ENCODE measurements around the gene CACNG1.
"Not testable (repeated sequence)": the region's sequence is repeated elsewhere in the genome, so short reads cannot be mapped to it uniquely, and the experiment has no call there.

CACNG1 gene

DNA sequence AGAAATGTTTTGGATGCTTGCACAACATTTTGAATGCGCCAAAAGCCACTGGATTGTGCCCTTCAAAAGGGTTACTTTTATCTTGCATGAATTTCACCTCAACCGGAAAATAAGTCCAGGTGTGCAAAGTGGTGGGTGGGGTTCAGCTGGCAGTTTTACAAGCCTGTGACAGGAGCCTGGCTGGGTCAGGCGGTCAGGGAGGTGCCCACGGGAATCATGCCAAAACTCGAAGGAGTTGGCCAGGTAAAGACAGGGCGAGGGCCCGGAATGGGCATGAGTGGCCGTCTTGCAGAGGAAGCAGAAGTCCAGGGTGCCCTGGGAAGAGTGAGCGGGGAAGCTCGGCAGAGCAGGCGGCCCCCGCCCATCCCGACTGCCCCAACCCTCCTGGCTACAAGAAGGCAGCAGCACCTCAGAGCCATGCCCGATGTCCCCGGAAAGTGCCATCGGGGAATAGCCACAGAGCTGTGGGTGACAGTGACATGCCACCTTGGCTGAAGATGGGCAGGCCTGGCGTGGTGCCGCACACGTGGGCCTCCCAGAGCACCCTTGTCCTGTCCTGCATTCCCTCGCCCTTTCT, 19.1 kb upstream of the CACNG1 start:
- no peak for DNase-seq (ENCODE audit: low read depth in 2 of 2)

DNA sequence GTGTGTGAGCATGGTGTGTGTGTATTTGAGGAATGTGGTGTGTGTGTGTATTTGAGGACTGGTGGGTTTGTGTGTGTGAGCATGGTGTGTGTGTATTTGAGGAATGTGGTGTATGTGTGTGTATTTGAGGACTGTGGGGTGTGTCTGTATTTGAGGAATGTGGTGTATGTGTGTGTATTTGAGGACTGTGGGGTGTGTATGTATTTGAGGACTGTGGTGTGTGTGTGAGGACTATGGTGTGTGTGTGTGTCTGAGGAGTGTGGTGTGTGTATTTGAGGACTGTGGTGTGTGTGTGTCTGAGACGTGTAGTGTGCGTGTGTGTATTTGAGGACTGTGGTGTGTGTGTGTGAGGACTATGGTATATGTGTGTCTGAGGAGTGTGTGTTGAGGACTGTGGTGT, 18.0 kb upstream of the CACNG1 start:
- no peak for DNase-seq (ENCODE audit: low read depth in 2 of 2)

DNA sequence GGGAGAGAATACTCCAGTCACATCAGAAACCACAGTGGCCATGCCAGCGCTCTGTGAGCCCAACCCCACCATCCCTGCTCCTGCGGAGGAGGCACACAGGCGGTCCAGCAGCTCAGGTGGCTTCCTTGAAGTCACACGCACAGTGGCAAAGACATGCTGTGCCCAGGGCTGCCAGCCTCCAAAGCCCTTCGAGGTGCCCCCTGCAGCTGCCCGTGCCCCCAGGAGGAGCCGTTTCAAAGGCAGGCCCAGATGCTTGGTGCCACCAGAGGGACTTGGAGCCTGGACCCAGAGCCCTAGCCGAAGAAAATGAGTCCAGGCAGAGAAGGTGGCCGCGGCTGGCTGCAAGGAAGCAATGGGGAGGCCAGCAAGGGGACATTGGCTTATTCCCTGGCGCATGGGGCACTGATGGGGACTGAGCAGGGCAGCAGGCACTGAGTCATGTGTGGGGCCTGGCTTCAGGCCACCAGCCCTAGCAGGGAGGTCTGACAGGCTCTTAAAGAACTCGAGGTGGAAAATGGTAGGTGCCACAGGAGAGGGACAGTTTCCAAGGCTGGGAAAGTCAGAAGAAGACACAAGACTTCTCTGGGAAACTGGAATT, 17.2 kb upstream of the CACNG1 start:
- no peak for DNase-seq (ENCODE audit: low read depth in 2 of 2)

DNA sequence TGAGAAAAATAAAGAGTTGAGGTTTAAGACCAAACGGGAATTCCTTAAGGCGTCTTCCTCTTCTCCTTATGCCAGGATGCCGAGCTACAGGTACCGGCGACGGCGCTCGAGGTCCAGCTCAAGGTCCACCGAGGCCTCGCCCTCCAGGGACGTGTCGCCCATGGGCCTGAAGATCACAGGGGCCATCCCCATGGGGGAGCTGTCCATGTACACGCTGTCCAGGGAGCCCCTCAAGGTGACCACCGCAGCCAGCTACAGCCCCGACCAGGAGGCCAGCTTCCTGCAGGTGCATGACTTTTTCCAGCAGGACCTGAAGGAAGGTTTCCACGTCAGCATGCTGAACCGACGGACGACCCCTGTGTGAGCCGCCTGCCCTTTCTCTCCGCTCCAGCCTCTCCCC, 13.7 kb upstream of the CACNG1 start:
- DNase-seq (ENCODE audit: low read depth in 2 of 2): no peak

DNA sequence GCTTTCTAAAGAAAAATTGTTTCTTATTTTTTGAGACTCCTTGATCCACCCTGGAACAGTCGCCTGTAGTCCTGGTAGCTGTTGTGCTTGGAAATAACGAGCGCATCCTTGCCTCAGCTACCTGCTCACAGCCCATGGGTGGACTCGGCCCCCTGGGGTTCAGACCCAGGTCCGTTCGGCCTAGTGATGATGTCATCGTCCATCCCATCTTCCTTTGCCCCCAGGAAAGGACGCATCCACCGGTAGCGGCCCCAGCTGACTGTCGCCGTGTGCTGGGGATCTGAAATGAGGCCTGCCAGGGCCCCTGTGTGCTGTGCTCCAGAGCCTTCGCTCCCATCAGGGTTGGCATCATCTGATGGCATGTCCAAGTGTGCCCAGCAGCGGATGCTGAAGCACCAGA, 12.0 kb upstream of the CACNG1 start:
- DNase-seq (ENCODE audit: low read depth in 2 of 2): no peak

DNA sequence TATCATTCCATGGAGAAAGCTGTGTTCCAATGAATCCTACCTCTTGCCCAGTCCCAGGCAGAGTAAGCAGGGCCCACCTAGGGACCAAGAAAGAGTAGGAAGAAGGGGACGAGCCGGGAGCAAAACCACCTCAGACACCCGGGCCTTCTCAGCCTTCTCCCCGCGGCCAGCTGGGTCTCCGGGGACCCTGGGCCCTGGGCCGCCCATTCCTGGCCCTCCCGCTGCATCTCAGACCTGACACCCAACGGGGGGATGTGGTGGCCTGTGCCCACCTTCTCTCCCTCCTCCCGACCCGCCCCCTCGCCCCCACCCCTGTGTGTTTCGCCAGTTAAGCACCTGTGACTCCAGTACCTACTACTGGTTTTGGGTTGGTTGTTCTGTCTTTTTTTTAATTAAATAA, 11.4 kb upstream of the CACNG1 start:
- DNase-seq (ENCODE audit: low read depth in 2 of 2): no peak

DNA sequence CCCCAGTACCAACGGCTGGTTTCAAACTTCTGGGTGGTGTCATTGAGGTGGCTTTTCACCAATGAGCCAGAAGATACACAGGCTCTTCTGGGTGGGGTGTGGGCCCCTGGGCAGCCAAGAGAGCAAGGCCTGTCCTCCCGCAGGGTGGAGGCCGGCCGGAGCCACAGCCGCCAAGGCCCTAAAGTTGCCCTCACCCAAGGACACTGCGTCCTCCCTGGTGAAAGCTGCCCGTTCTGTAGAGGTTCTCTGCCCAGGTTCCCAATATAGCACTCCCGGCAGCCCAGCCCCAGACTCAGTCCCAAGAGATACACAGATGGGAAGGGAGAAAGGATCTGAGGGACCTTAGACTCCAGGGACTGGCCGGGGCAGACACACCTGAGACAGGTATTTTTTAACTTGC, 10.7 kb upstream of the CACNG1 start:
- DNase-seq (ENCODE audit: low read depth in 2 of 2): no peak

DNA sequence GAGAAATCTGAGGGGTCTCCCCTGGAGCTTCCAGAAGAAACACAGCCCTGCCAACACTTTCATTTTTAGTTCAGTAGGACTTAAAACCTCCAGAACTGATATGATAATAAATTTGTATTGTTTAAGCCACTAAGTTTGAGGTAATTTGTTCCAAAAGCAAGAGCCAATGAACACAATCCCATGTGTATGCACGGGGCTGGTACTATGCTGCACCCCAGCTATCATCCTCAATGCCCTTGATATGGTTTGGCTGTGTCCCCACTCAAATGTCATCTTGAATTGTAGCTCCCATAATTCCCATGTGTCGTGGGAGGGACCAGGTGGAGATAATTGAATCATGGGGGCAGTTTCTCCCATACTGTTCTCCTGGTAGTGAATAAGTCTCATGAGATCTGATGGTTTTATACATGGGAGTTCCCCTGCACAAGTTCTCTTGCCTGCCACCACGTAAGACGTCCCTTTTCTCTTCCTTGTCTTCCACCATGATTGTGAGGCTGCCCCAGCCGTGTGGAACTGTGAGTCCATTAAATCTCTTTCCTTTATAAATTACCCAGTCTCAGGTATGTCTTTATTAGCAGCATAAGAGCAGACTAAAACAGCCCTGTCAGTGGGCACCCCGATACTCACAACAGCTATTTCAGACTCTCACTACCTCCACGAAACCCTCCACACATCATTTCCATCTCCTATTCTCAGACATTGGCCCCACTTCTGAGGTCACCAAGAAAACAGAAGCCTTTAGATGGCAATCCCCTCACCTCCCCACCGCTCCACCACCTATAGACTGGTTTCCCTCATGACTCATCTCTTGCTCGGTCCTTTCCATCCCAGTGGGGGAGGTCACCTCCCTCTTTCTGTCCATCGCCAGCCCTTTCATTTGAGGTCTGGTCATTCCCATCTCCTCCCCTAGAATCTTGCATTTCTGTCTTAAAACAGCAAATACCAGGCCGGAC, 8.9 kb upstream of the CACNG1 start:
- no peak for DNase-seq (ENCODE audit: low read depth in 2 of 2)

DNA sequence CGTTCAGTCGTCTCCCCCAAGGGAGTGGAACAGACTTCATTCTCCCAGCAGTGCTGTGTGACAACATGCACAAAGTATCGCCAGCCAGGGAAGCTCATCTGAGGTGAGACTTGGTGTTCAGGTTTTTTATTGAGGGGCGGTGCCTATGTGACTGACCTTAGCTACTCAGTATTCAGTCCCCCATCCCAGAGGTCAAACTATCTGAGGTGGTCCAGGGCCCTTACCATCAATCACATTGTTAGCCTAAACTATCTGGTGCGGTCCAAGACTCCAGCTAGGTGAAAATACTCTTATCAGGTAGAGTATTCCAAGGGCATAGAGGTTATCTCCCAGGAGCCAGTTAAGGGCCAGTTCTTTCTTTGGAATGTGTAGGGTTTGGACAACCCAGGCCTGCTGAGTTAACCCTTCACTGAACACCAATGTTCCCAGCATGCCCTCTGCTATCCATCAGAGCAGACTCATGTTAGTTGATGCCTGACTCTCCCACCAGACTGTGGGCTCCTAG, 5.4 kb upstream of the CACNG1 start:
- DNase-seq (ENCODE audit: low read depth in 2 of 2): no peak

DNA sequence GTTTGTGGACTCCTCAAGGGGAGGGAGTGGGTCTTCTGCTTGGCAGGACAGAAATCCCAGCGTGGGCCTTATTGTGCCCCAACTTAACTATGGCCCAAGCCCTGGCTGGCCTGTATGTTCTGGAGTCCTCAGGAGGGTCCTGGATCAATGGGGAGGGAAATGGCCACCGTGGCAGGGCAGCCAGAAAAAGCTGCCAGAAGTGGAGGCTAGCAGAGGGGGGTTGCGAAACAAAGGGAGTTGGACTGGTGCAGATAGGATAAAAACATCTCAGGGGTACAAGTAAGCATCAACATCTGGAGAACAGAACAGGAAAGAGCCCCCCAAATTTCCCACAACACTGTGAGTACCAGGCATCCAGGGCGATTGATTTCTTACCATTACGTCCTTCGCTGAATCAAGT, 3.7 kb upstream of the CACNG1 start:
- DNase-seq (ENCODE audit: low read depth in 2 of 2): no peak

DNA sequence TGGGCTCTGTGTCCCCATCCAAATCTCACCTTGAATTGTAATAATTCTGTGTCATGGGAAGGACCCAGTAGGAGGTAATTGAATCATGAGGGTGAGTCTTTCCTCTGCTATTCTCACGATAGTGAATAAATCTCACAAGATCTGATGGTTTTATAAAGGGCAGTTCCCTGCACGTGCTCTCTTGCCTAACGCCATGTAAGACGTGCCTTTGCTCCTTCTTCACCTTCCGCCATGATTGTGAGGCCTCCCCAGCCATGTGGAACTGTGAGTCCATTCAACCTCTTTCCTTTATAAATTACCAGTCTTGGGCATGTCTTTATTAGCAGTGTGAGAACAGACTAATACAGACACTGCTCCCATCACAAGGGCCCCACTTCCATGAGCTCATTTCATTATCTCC, 3.2 kb upstream of the CACNG1 start:
- not testable (repeated sequence) for DNase-seq (ENCODE audit: low read depth in 2 of 2)

DNA sequence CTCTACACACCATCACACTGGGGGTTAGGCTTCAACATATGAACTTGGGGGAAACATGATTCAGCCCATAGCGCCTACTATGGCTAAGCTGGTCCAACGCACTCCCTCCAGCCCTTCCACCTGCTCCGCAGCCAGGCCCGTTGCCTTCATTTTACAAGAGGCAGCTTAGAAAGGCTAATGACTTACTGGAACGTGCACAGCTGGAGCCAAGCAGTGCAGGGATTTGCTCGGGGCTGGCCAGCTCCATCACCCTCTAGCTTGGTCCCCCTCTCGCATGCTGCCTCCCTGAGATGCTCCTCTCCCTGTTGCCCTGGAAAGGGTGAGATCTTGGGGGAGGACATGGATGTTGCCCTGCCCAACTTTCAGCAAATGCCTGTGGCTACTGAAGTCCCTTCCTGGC, 2.8 kb upstream of the CACNG1 start:
- no peak for DNase-seq (ENCODE audit: low read depth in 2 of 2)

DNA sequence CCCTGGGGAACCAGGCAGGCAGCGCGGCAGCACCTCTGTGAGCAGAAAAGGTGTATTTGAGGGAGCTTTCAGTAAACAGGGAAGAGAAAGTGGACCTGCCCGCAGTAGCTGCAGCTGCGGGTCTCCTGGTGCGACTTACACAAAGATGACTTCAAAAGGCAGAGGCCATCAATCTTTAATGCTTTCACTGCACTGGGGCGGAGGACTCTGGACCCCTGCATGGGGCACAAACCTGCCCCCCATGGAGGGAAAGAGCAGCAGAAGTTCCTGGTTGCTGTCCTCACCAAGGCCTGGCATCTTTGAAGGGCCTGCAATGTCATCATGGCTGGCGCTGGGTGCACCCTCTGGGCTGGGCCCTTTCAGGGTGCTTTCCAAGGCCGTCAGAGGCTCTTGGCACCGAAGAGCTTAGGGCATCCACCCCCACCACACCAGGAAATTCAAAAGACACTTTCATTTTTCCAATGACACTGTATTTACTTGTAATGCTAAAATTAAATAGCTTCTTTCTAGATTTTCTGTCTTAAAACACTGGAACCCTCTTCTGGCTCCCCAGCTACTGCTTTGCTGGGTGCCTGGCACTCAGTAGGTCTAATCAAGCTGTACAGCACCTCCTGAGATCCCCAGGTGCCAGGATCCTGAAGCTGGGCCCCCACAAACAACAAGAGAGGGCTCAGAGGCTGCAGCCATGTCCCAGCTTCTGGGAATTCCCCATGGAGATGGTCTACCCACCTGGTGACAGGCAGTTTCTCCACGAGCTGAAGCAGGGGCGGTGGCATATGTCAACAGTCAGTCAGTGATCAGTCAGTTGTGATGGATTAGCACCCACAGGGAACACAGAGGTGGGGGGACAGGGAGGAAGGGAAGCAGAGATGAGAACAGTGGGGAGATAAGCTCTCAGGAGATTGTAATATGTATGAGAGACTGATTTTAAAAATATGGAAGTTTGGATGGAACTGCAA, 2.1 kb upstream of the CACNG1 start:
- no peak for DNase-seq (ENCODE audit: low read depth in 2 of 2)

DNA sequence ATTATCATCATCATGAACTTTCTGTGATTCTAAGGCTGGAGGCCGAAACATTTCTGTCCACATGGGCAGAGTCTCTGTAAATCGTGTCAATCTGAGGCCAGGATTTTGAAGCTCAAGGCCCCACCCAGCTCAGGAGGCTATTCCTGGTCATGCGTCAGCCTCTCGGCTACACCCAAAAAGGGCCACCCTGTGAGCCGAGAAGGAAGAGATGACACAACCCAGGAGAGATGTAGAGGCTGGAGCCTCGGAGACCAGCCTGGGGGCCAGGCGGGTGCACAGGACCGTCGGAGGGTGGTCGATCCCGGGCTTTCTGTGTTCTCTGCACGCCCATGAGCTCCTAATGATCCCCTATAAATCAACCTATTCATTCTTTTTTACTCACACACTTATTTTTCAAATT, 1.1 kb upstream of the CACNG1 start:
- no peak for DNase-seq (ENCODE audit: low read depth in 2 of 2)

DNA sequence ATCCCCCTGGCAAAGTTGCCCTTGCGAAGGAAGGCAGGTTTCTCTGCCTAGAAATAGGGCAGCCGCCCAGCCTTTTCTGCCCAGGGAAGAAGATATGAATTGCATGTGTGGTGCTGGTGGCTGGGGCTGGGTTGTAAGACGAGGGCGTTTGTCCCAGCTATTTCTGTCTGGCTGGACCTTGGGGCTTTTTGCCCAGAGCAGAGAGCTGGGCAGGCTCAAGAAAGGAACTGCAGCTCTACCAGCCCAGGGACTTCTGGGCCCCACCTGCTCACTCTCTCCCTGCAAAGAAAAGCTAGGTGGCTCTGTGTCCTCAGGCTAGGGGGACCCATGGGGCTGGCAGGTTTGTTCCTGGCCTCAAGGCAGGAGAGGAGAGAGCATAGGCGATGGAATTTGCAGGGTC, 586 bp downstream of the CACNG1 start:
- DNase-seq (ENCODE audit: low read depth in 2 of 2): no peak

DNA sequence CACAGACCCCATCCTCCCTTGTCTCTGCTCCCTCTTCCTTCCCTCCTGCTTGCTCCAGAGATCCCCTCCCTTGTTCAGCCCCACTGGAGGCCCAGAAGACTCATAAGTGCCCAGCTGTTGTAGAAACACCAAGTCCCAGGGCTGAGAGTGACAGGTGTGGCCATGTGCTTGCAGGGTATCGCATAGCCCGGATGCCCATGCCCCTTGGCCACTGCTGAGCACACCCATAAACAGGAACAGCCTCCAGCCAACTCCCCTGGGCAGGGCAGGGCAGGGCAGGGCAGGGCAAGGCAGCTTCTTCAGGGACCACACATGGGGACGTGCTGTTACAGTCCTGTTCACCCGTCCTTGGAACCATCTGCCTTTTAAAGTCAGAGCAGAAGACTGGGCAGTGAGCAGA, 2.0 kb downstream of the CACNG1 start:
- no peak for DNase-seq (ENCODE audit: low read depth in 2 of 2)

DNA sequence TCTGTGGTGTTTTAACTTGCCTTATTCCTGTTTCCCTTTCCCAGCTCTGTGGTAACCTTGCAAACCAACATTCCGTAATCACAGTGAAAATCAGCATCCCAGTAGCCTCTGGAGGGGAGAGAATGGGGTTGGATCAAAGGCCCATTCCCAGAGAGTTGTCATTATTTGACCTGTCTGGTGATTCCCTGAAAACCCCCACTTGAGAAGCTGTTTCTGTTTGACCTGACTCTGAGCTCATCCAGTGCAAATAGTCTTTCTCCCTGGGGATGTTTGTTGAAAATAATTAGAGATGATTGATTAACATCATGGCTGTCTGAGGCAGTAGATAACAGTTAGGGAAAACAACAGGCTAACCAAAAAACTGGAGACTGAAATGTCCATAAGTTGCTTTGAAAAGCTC, 3.0 kb downstream of the CACNG1 start:
- DNase-seq (ENCODE audit: low read depth in 2 of 2): no peak

DNA sequence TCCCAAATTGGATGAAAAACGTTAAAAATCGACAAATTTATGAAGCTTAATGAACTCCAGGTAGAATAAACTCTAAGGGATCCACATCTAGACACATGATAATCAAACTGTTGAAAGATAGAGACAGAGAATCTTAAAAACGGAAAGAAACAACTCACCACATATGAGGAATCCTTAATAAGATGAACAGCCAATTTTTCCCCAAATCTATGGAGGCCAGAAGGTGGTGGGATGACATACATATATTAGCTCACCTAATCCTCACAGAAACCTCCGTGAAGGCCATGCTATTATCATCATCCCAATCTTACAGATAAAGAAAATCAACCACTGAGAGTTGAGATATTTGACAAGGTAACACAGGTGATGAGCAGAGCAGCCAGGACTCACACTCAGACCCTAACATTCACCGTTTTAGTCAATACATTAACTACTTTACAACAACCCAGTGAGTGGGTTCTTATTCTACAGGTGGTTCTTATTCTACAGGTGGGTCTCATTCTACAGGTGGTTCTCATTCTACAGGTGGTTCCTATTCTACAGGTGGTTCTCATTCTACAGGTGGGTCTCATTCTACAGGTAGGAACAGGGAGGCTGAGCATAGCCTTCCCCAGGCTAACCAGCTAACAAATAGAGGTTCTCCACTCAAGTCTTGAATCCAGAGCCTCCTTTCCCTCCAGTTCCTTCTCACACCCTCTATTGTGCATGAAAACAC, 4.8 kb downstream of the CACNG1 start:
- DNase-seq (ENCODE audit: low read depth in 2 of 2): no peak

DNA sequence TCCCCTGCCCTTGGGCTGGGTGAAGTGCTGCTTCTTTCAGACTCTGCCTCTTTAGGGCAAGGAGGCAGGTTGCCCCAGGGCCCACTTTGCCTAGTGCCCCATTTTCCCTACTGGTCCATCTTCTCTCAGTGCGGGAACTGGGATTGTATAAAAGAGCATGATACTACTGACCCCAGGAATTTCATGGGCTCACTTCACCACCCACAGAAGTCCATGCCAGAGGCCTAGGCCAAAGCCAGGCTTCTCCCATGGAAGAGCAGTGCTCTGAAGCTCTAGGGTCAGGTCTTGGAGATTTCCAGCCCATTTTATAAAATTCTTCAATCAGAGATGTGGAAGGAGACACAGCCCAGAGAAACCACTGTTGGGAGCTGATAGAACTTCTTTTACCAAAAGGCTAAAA, 5.7 kb downstream of the CACNG1 start:
- DNase-seq (ENCODE audit: low read depth in 2 of 2): no peak

DNA sequence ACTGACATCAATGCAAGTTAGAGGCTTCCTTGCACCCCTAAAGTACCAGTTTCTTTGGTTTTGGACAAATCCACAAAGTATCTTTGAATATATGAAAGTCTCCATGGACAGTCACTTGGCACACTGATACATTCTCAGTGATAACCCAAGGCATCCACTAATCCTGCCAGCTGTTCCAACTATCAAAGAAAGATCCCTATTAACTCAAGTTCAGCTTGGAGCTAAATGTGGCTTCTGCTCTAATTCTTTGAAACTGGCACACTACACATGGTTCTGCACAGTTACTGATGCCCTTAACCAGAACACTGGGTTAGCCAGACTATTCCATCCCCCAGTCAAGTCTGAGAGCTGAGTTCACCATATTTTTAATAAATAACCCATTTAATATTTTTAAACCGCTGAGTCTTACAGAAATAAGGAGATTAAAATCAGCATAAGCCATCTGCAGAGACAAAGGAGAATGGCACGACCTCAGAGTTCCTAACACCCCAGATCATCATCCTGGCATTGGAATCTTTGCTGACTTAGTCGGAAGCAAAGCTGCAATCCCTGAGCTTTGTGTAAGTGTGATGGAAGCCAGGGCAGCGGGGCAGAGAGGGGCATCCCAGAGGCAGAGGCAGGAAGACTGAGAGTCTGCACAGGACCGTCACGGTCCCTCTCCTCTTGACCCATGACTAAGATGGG, 6.3 kb downstream of the CACNG1 start:
- no peak for DNase-seq (ENCODE audit: low read depth in 2 of 2)

DNA sequence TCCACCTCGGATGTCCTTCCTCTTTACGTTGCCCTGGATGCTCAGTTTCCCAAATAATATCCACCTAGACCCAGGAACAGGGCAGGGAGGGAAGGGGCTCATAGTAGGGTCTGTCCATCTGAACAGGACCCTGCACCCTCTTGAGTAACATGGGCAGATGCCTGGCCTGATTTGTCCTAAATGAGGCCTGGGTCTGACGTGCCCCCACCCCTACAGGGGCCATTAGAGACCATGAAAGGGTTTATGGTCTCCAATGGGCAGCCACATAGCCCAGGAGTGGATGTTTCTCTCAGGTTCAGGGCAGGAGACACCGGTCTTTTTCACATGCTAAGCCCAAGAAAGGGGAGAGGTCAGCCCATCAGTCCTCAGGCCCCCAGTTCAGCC, 6.8 kb downstream of the CACNG1 start:
- DNase-seq (ENCODE audit: low read depth in 2 of 2): no peak

All from activated CD4-positive, alpha-beta T cell treated with anti-CD3 and anti-CD28 coated beads for 24 hours (primary cell).